GM12875 (cell line): ENCODE measurements around the gene LYPD4.

Experiments
- H3K4me3 ChIP-seq: one replicate; pipeline ENCODE4 v1.5.1; 2011; ENCODE audit warnings: low read depth, low read length, control low read depth
- CTCF ChIP-seq: IDR thresholded peaks from 2 replicates; pipeline ENCODE4 v1.5.1; 2011; ENCODE audit warnings: low read depth, mild to moderate bottlenecking, control low read depth, inconsistent platforms, low read length, moderate library complexity, borderline replicate concordance; ENCODE audit not compliant: insufficient read depth

Gene LYPD4

DNA sequence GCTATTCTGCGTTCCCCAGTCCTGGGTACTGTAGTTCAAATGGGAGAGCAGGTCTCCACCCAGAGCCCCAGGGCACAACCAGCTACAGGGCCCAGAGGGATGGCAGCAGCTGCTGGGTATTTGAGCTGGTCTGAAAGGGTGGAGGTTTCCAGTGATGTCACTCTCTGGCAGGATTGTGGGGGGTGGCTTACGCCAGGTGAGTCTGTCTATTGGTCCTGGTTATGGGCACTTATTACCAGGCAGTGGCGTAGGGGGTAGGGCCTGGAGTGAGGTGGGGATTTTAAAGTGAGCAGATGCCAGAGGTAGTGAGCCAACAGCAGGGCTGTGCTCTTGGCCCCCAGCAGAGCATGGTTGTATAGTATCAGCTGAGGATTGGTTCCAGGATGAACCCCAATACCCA, 21.8 kb upstream of the LYPD4 start:
- no peak for TF ChIP-seq CTCF
- H3K4me3 ChIP-seq, result no peak overlapping the region

GRCh38 chr19:41864374-41864773, 19.9 kb upstream of the LYPD4 start:
- TF ChIP-seq CTCF, result no peak
- H3K4me3 ChIP-seq, result no peak overlapping the region

DNA sequence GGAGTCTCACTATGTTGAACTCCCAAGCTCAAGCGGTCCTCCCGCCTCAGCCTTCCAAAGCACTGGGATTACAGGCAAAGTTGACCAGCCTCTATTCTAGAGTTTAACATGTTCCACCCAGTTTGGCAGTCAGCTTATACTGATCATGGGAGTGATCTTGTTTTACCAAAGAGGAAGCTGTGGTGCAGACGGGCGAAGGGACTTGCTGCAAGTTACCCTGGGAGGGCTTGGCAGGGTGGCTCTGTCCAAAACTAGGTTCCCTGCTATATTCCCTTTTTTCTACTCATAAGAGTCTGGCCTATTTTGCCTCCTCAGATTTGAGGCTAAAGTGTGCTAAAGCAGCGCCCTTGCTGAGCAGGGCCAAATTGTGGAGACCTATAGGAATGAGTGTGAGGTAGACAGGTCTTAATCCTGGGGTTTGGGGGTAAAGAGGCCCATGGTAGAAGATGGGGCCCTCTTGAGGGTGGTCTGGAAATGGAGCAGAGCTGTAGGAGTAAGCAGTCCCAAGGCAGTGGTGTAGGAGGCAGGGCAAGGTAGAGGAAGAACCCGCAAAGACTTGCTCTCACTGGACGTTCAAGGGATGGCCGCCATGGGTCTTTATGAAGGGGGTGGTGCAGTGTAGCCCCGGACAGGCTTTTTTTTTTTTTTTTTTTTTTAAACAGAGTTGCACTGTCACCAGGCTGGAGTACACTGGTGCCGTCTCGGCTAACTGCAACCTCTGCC, 18.9 kb upstream of the LYPD4 start:
- no peak for TF ChIP-seq CTCF
- no peak overlapping the region for H3K4me3 ChIP-seq

DNA sequence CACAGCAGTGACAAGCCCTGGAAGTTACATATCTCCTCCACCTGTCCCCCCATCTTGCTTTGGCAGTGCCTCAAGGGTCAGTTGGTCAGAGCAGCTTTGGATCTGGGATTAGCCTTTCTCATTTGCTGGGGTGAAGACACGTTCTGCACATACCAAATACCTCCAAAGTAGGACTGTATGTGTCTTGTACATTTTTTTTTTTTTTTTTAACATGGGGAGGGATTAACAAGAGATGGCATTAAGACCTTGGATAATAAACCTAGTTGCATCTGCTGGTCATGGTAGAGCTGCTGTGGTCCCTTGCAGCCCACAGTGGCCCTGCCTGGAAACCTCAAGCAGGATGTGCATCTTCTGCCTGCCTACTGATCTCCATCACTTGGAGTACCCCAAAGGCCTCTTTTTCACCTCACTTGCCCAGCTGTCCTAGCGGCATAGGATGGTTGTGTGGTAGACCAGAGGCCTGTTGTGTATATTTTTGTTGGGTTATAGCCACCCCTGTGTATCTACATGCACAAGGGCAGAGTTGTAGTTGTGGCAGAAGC, 18.0 kb upstream of the LYPD4 start:
- no peak for TF ChIP-seq CTCF
- H3K4me3 ChIP-seq, result peak overlapping the region; percentile 92

GRCh38 chr19:41861846-41862245, 17.4 kb upstream of the LYPD4 start:
- no peak for TF ChIP-seq CTCF
- peak overlapping the region; percentile 92 for H3K4me3 ChIP-seq

DNA sequence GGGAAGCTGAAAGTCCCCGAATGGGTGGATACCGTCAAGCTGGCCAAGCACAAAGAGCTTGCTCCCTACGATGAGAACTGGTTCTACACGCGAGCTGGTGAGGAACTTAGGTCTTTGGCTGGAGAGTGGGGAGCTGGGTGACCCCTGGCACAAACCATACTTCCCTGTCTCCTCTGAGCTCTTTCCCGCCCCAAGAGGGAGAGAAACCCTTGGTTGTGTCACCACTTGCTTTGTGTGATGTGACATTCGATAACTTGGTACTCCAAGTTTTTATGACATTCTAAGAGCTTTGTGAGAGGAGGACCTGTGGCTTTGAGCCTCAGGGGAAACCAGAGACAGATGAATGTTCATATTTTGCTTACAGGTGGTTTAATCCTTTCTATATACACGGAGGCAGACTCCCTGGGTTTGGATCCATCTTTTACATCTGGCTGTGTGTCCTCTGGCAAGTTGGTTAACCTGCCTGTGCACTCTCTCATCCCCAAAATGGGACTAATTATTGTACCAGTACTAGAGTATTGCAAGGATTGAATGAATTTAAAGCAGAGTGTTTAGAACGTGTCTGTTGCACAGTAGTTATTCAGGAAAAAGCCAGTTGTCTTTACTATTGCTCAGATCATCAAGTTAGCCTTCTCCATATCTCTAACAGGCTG, 16.8 kb upstream of the LYPD4 start:
- TF ChIP-seq CTCF, result no peak
- H3K4me3 ChIP-seq, result peak overlapping the region; percentile 92

GRCh38 chr19:41860419-41861115, 16.1 kb upstream of the LYPD4 start:
- TF ChIP-seq CTCF, result no peak
- peak overlapping the region; percentile 92 for H3K4me3 ChIP-seq
